ENCODE measurements around the gene TOP2A. TPM values are rescaled to one million over a fixed set of nuclear protein-coding genes. Genes with fewer than 3 reads are reported as not detected.
A peak's percentile ranks its signal among the peaks of the same experiment; 100 is the strongest.
"Not testable (repeated sequence)": the region's sequence is repeated elsewhere in the genome, so short reads cannot be mapped to it uniquely, and the experiment has no call there.

Gene TOP2A
- total RNA-seq, 2 experiments from 2014 or later = 361 to 373 TPM

DNA sequence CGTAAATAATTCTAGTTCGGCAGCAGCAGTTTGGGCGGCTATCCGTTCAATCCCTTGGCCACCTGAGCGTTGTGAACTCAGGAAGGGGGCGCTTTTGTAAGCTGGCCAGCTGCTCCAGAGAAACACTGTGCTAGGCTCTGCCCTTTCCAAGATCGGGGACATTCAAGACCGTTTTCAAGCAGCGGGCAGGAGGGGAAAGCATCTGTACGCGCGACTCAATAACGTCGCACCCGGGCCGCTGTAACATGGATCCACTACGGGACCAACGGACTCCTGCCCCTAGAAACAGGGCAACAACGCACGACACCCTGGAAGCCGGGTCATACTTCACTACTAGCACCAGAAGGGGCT, 463 bp downstream of the TOP2A start:
- no peaks in the 10 kb centered on the region for H3K9me3 Mint-ChIP-seq
- peaks cover 3% of the 10 kb centered on the region for H3K27me3 Mint-ChIP-seq
- DNase-seq = no peak
- ChIA-PET POLR2A (interaction anchor here (0.6 to 7.1 kb wide), 47 partner anchors 9 to 229 kb away, joined by 3 to 90 read pairs (median 4); partner anchors contain the start of genes CCR7 and IGFBP4), CTCF (interaction anchor here (0.5 to 10.3 kb wide), 25 partner anchors 9 to 1246 kb away, joined by 3 to 102 read pairs (median 6); partner anchors contain the start of genes IGFBP4 and SMARCE1)
- peaks cover 52% of the 10 kb centered on the region for H3K4me1 Mint-ChIP-seq
- peak overlapping the region; percentile 97 for H3K4me3 Mint-ChIP-seq
- H3K36me3 Mint-ChIP-seq (ENCODE audit: low read depth) = peaks cover 39% of the 10 kb centered on the region
- peak overlapping the region; percentile 92 for H3K27ac Mint-ChIP-seq

DNA sequence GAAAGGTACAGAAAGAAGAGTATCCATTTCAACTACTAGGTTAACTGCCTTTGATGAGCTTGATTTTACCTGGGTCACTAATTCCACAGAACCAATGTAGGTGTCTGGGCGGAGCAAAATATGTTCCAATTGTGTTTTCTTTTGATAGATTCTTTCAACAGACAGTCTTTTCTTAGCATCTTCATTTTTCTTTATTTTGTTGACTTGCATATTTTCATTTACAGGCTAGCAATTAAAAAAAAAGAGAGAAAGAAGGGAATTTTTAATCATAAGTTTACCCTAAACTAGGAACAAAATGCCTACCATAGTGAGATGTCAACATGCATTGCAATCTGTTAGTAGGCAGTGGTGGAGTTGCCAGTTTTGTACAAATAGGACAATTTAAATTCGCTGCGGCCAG, 1.0 kb downstream of the TOP2A start:
- ChIA-PET POLR2A (interaction anchor here (1.0 to 7.1 kb wide), 23 partner anchors 8 to 198 kb away, joined by 3 to 90 read pairs (median 10); partner anchors contain the start of genes IGFBP4 and WIPF2), CTCF (interaction anchor here (0.6 to 10.3 kb wide), 17 partner anchors 10 to 656 kb away, joined by 3 to 102 read pairs (median 8); partner anchors contain the start of gene IGFBP4)
- H3K27me3 Mint-ChIP-seq = peaks cover under 1% of the 10 kb centered on the region
- peak overlapping the region; percentile 92 for H3K27ac Mint-ChIP-seq
- DNase-seq = no peak
- H3K4me1 Mint-ChIP-seq = peaks cover 55% of the 10 kb centered on the region
- H3K9me3 Mint-ChIP-seq = no peaks in the 10 kb centered on the region
- H3K4me3 Mint-ChIP-seq = peak overlapping the region; percentile 97
- peaks cover 45% of the 10 kb centered on the region for H3K36me3 Mint-ChIP-seq (ENCODE audit: low read depth)

DNA sequence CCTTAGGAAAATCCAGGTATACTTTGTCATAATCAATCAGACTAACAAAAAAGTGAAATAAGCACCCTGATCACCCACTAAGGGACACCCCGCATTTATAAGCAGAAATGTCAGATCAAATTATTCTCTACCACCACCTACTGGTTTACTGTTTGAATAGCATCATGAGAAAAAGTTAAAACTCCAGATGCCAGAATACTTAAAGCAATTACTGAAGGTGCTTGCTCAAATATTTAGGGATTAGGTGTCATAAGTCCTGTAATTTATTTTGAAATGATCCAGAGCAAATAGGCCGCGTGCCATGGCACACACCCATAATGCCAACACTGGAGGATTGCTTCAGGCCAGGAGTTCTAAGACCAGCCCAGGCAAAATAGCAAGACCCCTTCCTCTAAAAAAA, 2.3 kb downstream of the TOP2A start:
- H3K4me3 Mint-ChIP-seq = peak overlapping the region; percentile 63
- POLR2A ChIA-PET = interaction anchor here (0.7 to 6.4 kb wide), 10 partner anchors 11 to 197 kb away, joined by 3 to 90 read pairs (median 12); partner anchors contain the start of genes IGFBP4 and WIPF2
- H3K27me3 Mint-ChIP-seq = no peaks in the 10 kb centered on the region
- CTCF ChIA-PET = interaction anchor here (0.7 to 10.3 kb wide), 24 partner anchors 11 to 404 kb away, joined by 3 to 102 read pairs (median 5); partner anchors contain the start of gene IGFBP4
- H3K36me3 Mint-ChIP-seq (ENCODE audit: low read depth) = peaks cover 57% of the 10 kb centered on the region
- no peak overlapping the region for H3K27ac Mint-ChIP-seq
- no peak for DNase-seq
- no peaks in the 10 kb centered on the region for H3K9me3 Mint-ChIP-seq
- peaks cover 63% of the 10 kb centered on the region for H3K4me1 Mint-ChIP-seq

DNA sequence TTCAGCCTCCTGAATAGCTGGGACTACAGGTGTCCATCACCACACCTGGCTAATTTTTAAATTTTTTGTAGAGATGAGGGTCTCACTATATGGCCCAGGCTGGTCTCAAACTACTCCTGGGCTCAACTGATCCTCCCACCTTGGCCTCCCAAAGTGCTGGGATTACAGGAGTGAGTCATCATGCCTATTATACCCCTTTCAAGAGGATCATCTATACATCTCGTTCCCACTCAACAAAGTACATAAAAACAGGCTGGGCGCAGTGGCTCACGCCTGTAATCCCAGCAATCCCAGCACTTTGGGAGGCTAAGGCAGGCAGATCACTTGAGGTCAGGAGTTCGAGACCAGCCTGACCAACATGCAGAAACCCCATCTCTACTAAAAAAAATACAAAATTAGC, 3.4 kb downstream of the TOP2A start:
- H3K9me3 Mint-ChIP-seq, H3K27ac Mint-ChIP-seq, DNase-seq, H3K27me3 Mint-ChIP-seq, H3K4me3 Mint-ChIP-seq: not testable (repeated sequence)
- Mint-ChIP-seq H3K4me1 (peaks cover 61% of the 10 kb centered on the region), H3K36me3 (ENCODE audit: low read depth) (peaks cover 67% of the 10 kb centered on the region)
- POLR2A ChIA-PET = interaction anchor here (0.7 to 1.8 kb wide), 4 partner anchors 13 to 119 kb away, joined by 3 to 5 read pairs (median 3); no protein-coding TSS in a partner anchor
- CTCF ChIA-PET = interaction anchor here (0.9 to 10.3 kb wide), 13 partner anchors 11 to 146 kb away, joined by 3 to 102 read pairs (median 5); partner anchors contain the start of gene IGFBP4

DNA sequence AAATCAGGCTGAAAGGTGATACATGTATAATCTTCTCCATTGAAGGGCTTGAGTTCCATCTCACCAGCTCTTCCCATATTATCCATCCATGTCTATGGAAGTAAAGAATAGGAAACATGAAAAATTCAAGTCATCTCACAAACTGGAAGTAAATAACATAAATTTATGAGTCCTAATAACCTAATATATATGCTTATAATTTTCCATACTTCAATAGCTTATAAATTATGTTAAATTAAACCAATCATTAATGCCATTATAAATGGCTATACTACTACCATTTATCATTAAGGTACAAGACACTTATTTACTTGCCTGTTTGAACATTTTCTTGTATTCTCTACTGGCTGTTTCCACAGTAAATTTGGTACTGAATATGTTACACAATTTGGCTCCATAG, 4.8 kb downstream of the TOP2A start:
- H3K4me3 Mint-ChIP-seq = no peak overlapping the region
- ChIA-PET POLR2A (interaction anchor here (0.9 to 2.6 kb wide), 4 partner anchors 14 to 120 kb away, joined by 3 to 11 read pairs (median 6); no protein-coding TSS in a partner anchor), CTCF (interaction anchor here (0.7 to 10.3 kb wide), 7 partner anchors 14 to 140 kb away, joined by 3 to 102 read pairs (median 4); partner anchors contain the start of gene IGFBP4)
- H3K27me3 Mint-ChIP-seq = no peaks in the 10 kb centered on the region
- H3K9me3 Mint-ChIP-seq = no peaks in the 10 kb centered on the region
- H3K4me1 Mint-ChIP-seq = peaks cover 48% of the 10 kb centered on the region
- H3K36me3 Mint-ChIP-seq (ENCODE audit: low read depth) = peaks cover 74% of the 10 kb centered on the region
- H3K27ac Mint-ChIP-seq = no peak overlapping the region
- no peak for DNase-seq

DNA sequence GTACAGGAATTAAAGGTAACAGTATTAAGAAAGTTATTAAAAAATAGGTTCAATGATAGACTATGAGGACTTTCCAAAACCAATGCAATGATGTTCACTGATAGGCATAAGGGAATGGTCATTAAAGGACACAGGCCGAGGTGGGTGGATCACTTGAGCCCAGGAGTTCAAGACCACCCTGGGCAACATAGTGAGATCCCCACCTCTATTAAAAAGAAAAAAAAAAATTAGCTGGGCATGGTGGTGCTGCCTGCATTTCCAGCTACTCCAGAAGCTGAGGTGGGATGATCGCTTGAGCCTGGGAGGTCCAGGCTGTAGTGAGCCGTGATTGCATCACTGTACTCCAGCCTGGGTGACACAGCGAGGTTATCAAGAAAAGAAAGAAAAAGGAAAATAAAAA, 5.9 kb downstream of the TOP2A start:
- no peaks in the 10 kb centered on the region for H3K9me3 Mint-ChIP-seq
- no peak for DNase-seq
- peaks cover 48% of the 10 kb centered on the region for H3K4me1 Mint-ChIP-seq
- H3K27ac Mint-ChIP-seq = no peak overlapping the region
- no peak overlapping the region for H3K4me3 Mint-ChIP-seq
- ChIA-PET CTCF (interaction anchor here (0.5 to 10.3 kb wide), 7 partner anchors 15 to 245 kb away, joined by 3 to 102 read pairs (median 6); partner anchors contain the start of gene IGFBP4), POLR2A (interaction anchor here (0.7 to 2.6 kb wide), 7 partner anchors 12 to 148 kb away, joined by 3 to 11 read pairs (median 7); no protein-coding TSS in a partner anchor)
- H3K27me3 Mint-ChIP-seq = no peaks in the 10 kb centered on the region
- H3K36me3 Mint-ChIP-seq (ENCODE audit: low read depth) = peaks cover 79% of the 10 kb centered on the region

DNA sequence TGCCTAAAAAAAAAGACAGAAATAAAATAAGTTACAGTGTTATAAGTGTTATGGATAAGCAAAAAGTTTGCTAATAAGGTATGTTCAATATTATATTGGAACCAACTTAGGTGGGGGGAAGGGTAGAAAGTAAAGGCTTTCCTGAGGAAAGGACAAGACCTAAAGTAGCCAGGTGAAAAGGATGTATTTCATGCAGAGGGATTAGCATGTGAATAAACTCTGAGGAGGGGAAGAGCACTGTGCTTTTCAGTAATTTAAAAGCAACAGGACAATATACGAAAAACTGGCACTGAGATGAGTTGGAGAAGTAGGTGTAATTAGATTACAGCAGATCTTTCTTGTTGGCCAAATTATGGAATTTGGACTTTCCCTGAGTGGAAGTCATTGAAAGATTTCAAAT, 7.6 kb downstream of the TOP2A start:
- no peak for DNase-seq
- H3K4me1 Mint-ChIP-seq = peaks cover 38% of the 10 kb centered on the region
- no peak overlapping the region for H3K4me3 Mint-ChIP-seq
- CTCF ChIA-PET = interaction anchor here (0.6 to 10.3 kb wide), 8 partner anchors 8 to 1433 kb away, joined by 3 to 102 read pairs (median 5); partner anchors contain the start of gene TOP2A
- POLR2A ChIA-PET = interaction anchor here (0.7 to 2.5 kb wide), 2 partner anchors 10 to 17 kb away, joined by 3 to 10 read pairs; no protein-coding TSS in a partner anchor
- H3K9me3 Mint-ChIP-seq = no peaks in the 10 kb centered on the region
- peak overlapping the region; percentile 1 for H3K27ac Mint-ChIP-seq
- no peaks in the 10 kb centered on the region for H3K27me3 Mint-ChIP-seq
- peaks cover 78% of the 10 kb centered on the region for H3K36me3 Mint-ChIP-seq (ENCODE audit: low read depth)

DNA sequence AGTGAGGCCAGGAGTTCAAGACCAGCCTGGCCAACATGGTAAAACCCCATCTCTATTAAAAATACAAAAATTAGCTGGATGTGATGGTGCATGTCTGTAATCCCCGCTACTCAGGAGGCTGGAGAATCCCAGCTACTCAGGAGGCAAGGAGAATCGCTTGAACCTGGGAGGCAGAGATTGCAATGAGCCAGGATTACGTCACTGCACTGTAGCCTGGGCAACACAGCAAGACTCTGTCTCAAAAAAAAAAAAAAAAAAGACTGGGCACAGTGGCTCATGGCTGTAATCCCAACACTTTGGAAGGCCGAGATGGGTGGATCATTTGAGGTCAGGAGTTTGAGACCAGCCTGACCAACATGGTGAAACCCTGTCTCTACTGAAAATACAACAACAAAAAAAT, 8.2 kb downstream of the TOP2A start:
- Mint-ChIP-seq H3K4me1 (peaks cover 38% of the 10 kb centered on the region), H3K36me3 (ENCODE audit: low read depth) (peaks cover 80% of the 10 kb centered on the region)
- ChIA-PET CTCF (interaction anchor here (0.6 to 10.3 kb wide), 6 partner anchors 8 to 150 kb away, joined by 3 to 102 read pairs (median 6); partner anchors contain the start of gene TOP2A), POLR2A (interaction anchor here (2.3 to 2.5 kb wide), 2 partner anchors 8 to 10 kb away, joined by 10 to 11 read pairs; partner anchors contain the start of gene TOP2A)
- H3K27me3 Mint-ChIP-seq, H3K27ac Mint-ChIP-seq, H3K4me3 Mint-ChIP-seq, DNase-seq, H3K9me3 Mint-ChIP-seq: not testable (repeated sequence)

DNA sequence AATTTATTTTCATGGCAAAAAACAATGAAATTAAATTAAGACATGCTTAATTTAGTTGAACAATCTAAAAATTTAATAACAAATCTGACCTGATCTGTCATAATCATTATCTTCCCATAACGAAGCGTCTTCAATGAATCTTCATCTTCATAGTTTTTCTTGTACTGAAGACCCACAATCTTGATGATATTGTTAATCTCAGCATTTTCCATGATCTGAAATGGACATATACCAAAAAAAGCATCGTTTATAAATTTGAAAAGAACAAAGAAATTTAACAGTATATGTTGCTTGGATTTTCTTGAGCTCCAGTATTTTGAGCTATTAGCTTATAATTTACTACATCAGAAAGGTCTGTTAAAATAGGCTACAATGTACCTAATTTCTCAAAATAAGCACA, 10.2 kb downstream of the TOP2A start:
- Mint-ChIP-seq H3K36me3 (ENCODE audit: low read depth) (peaks cover 82% of the 10 kb centered on the region), H3K27me3 (no peaks in the 10 kb centered on the region), H3K27ac (no peak overlapping the region), H3K4me3 (no peak overlapping the region), H3K9me3 (no peaks in the 10 kb centered on the region), H3K4me1 (peaks cover 36% of the 10 kb centered on the region)
- POLR2A ChIA-PET = interaction anchor here (0.9 to 2.3 kb wide), 7 partner anchors 8 to 126 kb away, joined by 3 to 11 read pairs (median 3); partner anchors contain the start of gene TOP2A
- no peak for DNase-seq
- CTCF ChIA-PET = interaction anchor here (3.4 kb wide), 1 partner anchor 10 kb away, joined by 11 read pairs; the partner anchor contains the start of gene TOP2A

DNA sequence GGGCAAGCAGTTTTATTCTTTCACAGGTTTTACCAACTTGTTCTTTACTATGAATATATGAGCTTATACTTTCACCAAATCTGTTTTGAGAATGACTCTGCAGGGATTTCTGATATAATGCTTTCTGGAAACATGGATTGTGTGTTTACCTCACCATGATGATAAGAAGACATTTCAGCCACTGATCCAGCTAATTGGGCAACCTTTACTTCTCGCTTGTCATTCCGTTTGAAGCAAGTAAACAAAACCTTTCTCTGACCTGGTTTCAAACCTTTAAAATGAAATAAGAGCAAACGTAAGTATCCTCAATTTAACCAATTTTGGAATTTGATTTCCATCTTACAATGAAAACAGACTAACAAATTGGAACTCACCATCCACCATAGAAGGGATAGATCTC, 13.7 kb downstream of the TOP2A start:
- Mint-ChIP-seq H3K27me3 (no peaks in the 10 kb centered on the region), H3K9me3 (no peaks in the 10 kb centered on the region), H3K4me1 (peaks cover 29% of the 10 kb centered on the region), H3K27ac (no peak overlapping the region), H3K36me3 (ENCODE audit: low read depth) (peaks cover 83% of the 10 kb centered on the region), H3K4me3 (no peak overlapping the region)
- POLR2A ChIA-PET = interaction anchor here (0.6 to 1.8 kb wide), 3 partner anchors 11 to 155 kb away, joined by 3 to 7 read pairs (median 6); partner anchors contain the start of gene TOP2A
- CTCF ChIA-PET = interaction anchor here (0.6 to 1.3 kb wide), 4 partner anchors 11 to 213 kb away, joined by 3 to 5 read pairs (median 3); no protein-coding TSS in a partner anchor
- no peak for DNase-seq

DNA sequence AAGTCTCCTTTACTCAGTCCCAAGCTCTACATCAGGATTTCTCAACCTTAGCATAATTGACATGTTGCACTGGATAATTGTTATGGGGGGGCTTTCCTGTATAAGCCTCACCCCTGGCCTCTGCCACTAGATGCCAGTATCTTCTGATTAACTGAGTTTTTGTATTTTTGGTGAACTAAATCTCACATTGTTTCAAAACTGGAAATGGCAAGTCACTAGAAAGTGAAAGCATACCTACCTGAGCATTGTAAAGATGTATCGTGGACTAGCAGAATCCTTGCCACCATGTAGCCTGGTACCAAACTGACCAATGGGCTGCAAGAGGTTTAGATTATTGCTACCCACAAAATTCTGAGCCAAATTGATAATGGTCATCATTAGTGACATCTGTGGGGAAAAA, 15.0 kb downstream of the TOP2A start:
- no peak for DNase-seq
- Mint-ChIP-seq H3K4me1 (peaks cover 29% of the 10 kb centered on the region), H3K27ac (peak overlapping the region; percentile 63), H3K9me3 (no peaks in the 10 kb centered on the region), H3K4me3 (no peak overlapping the region), H3K36me3 (ENCODE audit: low read depth) (peaks cover 86% of the 10 kb centered on the region), H3K27me3 (no peaks in the 10 kb centered on the region)
- ChIA-PET CTCF (interaction anchor here (1.2 to 1.4 kb wide), 4 partner anchors 12 to 157 kb away, joined by 3 to 5 read pairs (median 3); no protein-coding TSS in a partner anchor), POLR2A (interaction anchor here (0.9 to 1.8 kb wide), 5 partner anchors 9 to 131 kb away, joined by 3 to 7 read pairs (median 5); partner anchors contain the start of gene TOP2A)

DNA sequence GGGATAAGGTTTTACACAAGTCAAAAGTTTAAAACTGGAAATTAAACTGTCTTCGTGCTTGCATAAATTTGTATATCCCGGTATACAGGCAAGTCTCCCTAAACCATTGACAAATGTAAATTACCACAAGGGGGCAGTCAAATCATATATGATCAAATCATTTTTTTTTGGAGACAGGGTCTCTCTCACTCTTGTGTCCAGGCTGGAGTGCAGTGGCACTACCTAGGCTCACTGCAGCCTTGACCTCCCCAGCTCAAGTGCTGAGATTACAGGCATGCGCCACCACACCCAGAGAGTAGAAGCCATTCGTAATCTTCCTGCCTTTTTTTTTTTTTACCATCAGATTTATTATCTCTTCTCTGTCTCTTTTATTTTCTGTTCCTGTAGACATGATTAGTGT, 18.5 kb downstream of the TOP2A start:
- H3K9me3 Mint-ChIP-seq = no peaks in the 10 kb centered on the region
- ChIA-PET POLR2A (interaction anchor here (1.5 to 2.7 kb wide), 2 partner anchors 8 to 12 kb away, joined by 3 to 10 read pairs; no protein-coding TSS in a partner anchor), CTCF (interaction anchor here (0.7 to 3.9 kb wide), 7 partner anchors 9 to 161 kb away, joined by 3 to 10 read pairs (median 6); partner anchors contain the start of gene TOP2A)
- no peak for DNase-seq
- peaks cover 25% of the 10 kb centered on the region for H3K4me1 Mint-ChIP-seq
- H3K27ac Mint-ChIP-seq = no peak overlapping the region
- peaks cover 89% of the 10 kb centered on the region for H3K36me3 Mint-ChIP-seq (ENCODE audit: low read depth)
- H3K4me3 Mint-ChIP-seq = no peak overlapping the region
- H3K27me3 Mint-ChIP-seq = no peaks in the 10 kb centered on the region

Data from activated CD4-positive, alpha-beta memory T cell treated with anti-CD3 and anti-CD28 coated beads, Interleukin-2, amount 10 ng/mL, durations not matched to agents 7 days and 5 days (primary cell).